GM11168 (cell line): ENCODE results near the gene KBTBD2.
"Not testable (repeated sequence)": the region's sequence is repeated elsewhere in the genome, so short reads cannot be mapped to it uniquely, and the experiment has no call there.

ENCODE experiments used
- in situ Hi-C: fragments of 300-500 bp; cut with MboI; formaldehyde crosslinking; loops from one replicate; pipeline ENCODE4 v1.12.0; 2022; ENCODE audit warnings: low sequenced_read_pairs; ENCODE audit not compliant: unreplicated experiment

The KBTBD2 gene

DNA sequence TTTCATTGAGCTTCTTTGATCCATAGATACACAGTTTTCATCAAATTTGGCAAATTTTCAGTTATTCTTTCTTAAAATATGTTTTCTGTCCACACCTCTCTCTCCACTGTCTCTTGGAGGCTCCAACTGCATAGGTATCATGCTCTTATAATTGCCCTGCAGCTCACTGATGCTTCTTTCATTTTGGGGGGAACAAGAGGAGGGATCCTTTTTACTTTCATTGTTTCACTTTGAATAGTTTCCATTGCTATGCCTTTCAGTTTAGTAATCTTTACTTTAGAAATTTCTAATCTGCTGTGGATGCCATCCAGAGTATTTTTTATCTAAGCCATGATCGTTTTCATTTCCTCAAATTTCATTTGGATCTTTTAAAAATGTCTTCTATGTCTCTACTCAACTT is 32.9 kb downstream of the KBTBD2 start:
- in situ Hi-C loops, result no loop called here

DNA sequence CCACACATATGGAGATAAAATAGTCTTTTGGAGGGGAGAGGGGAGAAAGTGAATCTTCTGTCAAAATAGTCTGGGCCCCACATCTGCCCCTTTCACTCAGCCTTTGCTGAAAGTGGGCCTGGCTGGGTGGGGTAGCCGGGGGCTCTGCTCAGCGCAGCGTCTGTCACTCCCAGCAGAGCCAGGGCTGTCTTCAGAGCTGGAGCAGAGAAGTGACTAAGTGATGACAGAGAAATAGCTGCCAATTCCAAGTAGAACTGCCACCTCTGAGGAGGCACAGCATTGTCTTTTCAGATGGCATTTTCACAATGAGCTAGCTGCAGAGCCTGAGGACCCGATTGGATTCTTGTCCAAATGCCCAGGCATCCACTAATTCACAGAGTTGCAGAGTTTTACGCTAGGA is 34.5 kb downstream of the KBTBD2 start:
- in situ Hi-C loops, result not testable (repeated sequence)

DNA sequence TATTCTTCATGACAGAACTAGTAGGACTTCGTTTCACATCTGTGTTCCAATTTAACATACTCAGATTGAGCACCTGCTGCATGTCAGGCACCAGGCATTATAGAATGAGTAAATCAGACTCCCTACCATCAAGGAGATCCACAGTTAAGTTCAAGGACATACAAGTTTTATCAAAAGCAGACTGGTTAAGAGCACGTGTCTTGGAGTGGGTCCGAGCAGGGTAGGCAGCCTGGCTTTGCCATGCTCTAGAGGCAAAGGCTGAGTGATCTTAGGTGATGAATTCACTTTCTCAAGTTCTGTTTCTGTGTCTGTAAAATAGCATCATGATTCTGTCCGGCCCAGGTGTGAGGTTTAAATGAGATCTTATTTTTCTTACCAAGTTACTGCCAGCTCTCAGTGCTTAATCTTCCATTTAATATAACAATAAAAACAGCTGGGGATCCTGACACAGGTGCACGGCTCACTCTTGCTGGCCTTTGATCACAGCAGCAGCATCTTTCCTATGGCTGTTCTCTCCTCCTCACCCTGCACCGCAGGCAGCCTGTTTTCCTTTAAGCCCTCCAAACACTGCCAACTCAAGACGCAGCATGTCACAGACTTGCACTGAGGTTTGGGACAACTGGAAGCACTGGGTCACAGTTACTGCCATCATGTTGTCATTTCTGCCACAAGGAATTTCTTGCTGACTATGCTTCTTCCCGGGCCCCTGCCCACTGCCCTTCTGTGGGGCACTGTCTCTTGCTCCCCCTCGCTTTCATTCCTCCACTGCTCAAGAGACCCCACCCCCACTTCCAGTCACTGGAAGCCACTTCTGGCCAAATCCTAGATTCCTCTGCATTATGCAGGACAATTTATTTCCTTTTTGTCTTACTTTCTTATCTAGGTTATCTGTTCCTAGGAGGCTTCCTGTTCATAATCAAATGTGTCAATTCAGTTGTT is 35.5 kb downstream of the KBTBD2 start:
- in situ Hi-C loops, result not testable (repeated sequence)

DNA sequence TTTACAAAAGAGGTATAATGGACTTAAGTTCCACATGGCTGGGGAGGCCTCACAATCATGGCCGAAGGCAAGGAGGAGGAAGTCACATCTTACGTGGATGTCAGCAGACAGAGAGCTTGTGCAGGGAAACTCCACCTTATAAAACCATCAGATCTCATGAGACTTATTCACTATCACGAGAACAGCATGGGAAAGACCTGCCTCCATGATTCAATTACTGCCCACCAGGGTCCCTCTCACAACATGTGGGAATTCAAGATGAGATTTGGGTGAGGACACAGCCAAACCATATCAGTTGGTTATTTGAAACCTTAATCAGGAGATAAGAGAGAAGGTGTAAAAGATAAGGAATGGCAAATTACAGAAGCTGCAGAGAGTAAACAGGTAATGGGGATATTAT is 40.9 kb downstream of the KBTBD2 start:
- in situ Hi-C loops, result not testable (repeated sequence)

DNA sequence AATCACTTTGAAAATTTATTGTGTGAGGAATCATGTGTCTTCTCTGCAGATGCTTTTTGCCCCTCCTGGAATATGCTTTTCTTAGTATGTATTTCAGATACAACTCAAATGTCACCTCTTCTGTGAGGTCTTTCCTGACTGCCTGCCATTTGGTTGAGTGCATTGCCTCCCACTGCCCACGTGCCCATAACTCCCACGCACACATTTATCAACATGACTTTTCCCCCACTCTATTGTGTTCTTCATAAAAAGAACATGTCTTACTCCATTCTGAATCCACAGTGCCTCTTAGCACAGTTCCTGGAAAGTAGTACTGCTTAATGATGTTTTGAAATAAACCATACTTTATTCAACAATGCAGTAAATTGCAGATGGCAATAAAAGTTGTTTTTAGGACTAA is 42.9 kb downstream of the KBTBD2 start:
- in situ Hi-C loops, result not testable (repeated sequence)

DNA sequence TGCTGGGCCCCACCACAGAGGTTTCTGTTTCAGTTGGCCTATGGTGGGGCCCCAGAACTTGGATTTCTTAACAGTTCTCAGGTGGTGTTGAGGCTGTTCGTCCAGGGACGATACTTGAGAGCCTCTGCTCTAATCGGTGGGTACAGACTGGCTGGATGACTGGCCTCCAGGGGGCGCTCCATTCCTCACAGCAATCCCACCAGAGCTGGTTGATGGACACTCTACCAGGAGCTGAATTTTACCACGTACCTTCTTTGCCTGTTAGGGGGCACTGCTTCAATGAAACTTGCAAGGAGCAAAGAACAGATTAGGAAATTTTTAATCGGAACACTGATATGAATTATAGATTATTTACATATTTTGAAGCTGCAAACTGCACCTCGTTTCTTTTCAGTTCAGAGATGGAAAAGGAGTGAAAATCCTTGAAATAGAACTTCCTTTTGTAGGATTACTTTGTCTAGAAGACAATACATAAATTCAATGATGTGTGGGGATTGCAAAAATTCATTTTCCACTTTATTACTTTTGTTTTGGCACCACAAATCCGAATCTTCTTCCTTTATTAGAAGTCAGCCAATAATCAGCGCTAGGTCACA is 44.8 kb downstream of the KBTBD2 start:
- in situ Hi-C loops, result no loop called here

DNA sequence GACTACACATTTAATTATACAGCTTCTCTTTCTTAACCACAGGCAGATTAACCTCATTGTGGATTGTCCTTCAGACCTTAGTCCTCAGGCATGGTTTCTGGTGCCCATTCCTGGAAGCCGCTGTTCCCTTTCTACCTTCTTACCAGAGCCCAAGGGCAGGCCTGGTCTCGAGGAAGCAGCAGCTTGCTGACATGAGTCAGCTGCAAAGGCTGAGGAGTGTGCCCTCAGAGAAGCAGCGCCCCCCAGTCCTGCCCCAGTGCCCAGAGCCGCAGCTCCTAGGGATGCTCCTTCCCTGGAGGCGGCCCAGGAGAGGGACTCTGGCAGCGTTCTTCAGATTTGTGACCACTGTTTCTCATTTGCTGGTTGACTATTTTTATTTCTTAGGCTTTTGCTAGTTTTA is 46.8 kb downstream of the KBTBD2 start:
- in situ Hi-C loops, result not testable (repeated sequence)

DNA sequence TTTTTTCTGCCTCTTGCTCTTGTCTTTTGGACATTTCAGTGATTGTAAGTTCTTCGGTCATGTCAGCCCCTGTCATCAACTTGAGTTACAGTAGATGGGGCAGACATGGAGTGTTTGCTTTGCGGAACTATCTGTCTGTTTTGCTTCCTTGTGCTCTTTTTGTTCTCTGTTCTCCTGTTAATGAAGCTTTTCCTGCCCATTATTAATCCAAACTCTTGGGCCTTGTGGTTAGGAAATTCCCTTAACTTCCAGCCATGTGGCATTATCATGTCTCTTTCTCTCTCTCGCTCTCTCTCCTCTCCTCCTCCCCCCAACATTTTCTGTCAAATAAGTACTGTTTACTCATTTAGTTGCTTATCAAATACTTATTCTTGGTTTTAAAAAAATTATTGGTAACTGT is 47.8 kb downstream of the KBTBD2 start:
- in situ Hi-C loops, result not testable (repeated sequence)

DNA sequence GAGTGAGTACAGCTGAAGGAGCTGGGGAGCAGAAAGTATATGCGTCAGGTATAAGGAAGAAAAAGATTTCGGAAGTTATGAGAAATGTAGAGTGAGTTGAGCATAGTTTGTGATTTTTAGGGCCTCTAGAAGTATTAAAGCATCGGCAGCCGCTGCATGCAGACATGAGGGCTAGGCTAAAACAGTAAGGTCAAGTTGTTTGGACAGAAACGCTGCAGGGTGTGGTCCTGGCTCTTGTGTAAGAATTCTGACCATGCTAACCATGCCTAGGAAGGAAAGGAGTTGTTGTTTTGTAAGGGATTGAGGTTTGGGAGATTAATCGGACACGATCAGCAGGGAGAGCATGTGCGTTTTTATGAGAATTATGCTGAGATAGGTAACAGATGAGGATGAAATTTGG is 51.7 kb downstream of the KBTBD2 start:
- in situ Hi-C loops, result not testable (repeated sequence)

DNA sequence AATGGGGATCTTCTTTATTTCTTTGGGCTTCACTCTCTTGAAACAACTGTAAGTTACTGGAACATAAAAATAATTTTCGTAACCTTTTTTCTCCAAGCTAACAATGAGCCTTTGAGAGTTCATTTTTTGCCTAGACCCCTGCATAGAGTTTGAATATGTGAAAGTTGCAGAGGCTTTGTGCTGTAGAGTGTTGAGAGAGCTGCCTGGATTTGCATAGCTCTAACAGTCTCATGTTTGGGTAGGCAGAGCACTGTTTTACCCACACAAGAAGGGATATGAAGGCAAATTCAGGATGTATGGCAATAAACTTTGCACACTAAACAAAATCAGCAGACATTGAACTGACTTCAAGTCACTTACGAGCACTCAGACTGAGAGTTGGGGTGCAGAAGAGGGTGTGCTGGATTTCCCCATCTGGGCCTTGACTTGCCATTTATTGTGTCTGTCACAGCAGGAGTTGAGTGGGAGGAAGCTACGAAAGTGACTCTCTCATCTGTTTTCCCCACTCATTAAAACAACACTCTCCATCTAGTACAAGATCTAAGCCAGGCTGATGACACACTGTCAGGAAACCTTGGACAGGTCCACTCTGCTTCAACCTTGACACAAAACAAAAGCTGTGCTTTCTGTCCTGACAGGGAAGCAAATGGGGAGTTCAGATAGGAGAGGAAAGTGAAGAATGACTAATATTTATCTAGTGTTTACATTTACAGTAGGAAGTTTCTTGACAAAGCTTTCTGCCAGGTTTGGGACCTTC is 62.4 kb downstream of the KBTBD2 start:
- in situ Hi-C loops, result not testable (repeated sequence)
